ENCODE results near the gene HPS3.

Gene HPS3

GRCh38 chr3:149120051-149120972 is 9.1 kb upstream of the HPS3 start:
- no peak for DNase-seq (ENCODE audit: low read depth in 2 of 2)

GRCh38 chr3:149122721-149123578 is 6.5 kb upstream of the HPS3 start:
- DNase-seq (ENCODE audit: low read depth in 2 of 2) = no peak

DNA sequence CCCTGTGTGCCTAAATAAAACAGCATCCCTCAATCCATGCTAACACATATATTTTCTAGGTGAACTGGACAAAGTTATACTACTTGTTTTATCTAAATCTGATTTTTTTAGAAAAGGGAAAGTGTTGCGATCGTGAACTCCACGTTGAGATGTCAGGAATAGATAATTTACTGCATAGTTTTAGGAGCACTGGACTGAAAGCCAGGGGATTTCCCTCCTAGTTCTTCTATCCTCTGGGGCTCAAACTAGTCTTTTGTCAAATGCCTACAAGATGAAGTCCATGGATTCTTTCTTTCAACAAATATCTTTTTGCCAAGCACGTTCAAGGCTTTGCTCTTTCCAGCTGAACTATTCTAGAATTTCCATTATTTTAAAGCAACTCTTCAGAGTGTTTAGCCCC is 617 bp upstream of the HPS3 start:
- no peak for DNase-seq (ENCODE audit: low read depth in 2 of 2)

DNA sequence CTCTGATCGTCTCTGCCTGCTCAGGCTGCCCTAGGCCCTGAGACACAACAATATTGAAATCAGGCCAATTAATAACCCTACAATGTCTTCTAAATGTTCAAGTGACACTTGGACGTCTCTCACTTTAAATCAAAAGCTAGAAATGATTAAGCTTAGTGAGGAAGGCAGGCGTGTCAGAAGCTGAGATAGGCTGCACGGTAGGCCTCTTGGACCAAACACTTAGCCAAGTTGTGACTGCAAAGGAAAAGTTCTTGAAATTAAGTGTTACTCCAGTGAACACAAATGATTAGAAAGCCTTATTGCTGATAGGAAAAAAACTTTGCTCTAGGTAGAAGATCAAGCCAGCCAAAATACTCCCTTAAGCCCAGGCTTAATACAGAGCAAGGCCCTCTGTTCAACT is 2.2 kb downstream of the HPS3 start:
- no peak for DNase-seq (ENCODE audit: low read depth in 2 of 2)

GRCh38 chr3:149134575-149134974 is 5.1 kb downstream of the HPS3 start:
- DNase-seq (ENCODE audit: low read depth in 2 of 2) = no peak

- no peak for DNase-seq (ENCODE audit: low read depth in 2 of 2)
These were observed 13.2 kb downstream of the HPS3 start for GRCh38 chr3:149142682-149143081.

GRCh38 chr3:149145356-149145755 is 15.9 kb downstream of the HPS3 start:
- DNase-seq (ENCODE audit: low read depth in 2 of 2) = no peak

DNA sequence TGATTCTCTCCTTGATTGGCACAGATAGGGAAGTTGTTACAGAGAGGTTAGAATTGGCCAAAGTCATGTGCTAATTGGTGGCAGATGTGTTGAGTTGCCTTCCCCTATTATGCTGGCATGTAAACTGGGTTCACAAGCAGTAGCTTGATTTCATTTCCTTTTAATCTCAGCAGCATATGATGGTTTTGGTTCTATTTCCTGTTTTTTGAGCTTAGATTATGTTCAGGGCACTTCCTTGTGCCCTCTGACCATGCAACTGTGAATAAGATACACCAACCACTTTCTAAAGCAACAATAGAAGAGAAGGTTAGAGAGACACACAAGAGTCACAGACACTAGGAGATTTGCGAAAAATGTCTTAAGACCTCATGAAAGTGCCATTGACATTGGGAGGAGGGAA is 16.5 kb downstream of the HPS3 start:
- DNase-seq (ENCODE audit: low read depth in 2 of 2) = no peak

- DNase-seq (ENCODE audit: low read depth in 2 of 2) = no peak
These were observed 21.0 kb downstream of the HPS3 start for GRCh38 chr3:149150436-149150835.

- DNase-seq (ENCODE audit: low read depth in 2 of 2) = no peak
These were observed 22.4 kb downstream of the HPS3 start for GRCh38 chr3:149151843-149152242.

DNA sequence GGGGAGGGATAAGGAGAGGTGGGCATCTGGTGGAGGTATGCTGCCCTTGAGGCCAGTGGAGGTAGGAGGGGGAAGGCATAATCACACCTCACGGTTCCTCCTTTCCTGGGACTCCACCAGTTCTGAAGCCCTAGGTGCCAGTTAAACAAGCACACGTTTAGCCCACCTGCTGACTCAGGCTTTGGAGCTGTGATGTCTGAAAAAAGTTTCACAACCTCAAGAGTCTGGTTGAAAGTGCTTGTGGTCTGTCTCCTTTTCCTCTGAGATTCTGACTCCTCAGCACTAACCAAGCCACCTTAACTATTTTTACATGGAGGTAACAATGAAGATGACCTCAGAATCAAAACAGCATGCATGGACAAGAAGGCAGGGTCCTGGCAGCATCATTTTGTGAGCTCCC is 23.0 kb downstream of the HPS3 start:
- no peak for DNase-seq (ENCODE audit: low read depth in 2 of 2)

GRCh38 chr3:149153402-149153801 is 24.0 kb downstream of the HPS3 start:
- no peak for DNase-seq (ENCODE audit: low read depth in 2 of 2)

GRCh38 chr3:149160754-149161300 is 31.4 kb downstream of the HPS3 start:
- no peak for DNase-seq (ENCODE audit: low read depth in 2 of 2)

GRCh38 chr3:149162007-149162406 is 32.6 kb downstream of the HPS3 start:
- DNase-seq (ENCODE audit: low read depth in 2 of 2) = no peak

- no peak for DNase-seq (ENCODE audit: low read depth in 2 of 2)
These were observed 33.6 kb downstream of the HPS3 start for GRCh38 chr3:149163066-149163465.

GRCh38 chr3:149167898-149168297 is 38.5 kb downstream of the HPS3 start:
- no peak for DNase-seq (ENCODE audit: low read depth in 2 of 2)

DNA sequence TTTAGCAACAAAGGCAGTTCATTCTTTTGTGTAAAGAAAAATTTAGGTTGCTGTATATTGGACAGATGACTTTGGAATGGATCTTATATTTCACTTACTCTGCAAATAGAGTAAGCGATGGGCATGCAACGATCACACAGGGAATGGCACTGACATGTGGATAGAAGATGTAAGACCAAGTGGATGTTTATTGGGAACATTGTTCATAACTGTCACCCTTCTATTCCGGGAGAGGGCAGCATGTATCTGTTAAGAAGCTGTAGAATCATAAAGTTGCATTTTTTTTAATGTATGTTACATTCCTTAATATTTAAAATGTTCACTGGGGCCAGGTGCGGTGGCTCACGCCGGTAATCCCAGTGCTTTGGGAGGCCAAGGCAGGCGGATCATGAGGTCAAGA is 41.2 kb downstream of the HPS3 start:
- no peak for DNase-seq (ENCODE audit: low read depth in 2 of 2)

GRCh38 chr3:149174901-149175300 is 45.5 kb downstream of the HPS3 start:
- no peak for DNase-seq (ENCODE audit: low read depth in 2 of 2)

- no peak for DNase-seq (ENCODE audit: low read depth in 2 of 2)
These were observed 47.7 kb downstream of the HPS3 start for GRCh38 chr3:149177122-149177521.

DNA sequence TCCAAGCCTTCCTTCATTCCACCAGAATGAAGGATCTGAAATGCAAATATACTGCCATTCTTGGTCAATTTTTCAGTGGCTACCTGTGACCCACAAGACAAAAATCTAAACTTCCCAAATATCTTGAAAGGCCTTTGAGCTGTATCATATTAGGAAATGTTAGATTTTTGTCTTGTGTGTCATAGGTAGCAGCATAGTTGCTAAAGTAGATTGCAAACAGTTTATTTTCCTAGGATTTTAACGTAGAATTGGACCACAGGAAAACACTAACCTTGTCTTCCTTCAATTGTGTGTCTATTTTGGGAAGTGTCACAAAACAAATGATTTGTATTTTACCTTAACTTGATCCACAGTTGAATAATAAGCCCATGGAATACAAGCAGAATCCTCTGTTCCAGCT is 49.8 kb downstream of the HPS3 start:
- DNase-seq (ENCODE audit: low read depth in 2 of 2) = no peak

GRCh38 chr3:149180057-149180573 is 50.7 kb downstream of the HPS3 start:
- DNase-seq (ENCODE audit: low read depth in 2 of 2) = no peak

DNA sequence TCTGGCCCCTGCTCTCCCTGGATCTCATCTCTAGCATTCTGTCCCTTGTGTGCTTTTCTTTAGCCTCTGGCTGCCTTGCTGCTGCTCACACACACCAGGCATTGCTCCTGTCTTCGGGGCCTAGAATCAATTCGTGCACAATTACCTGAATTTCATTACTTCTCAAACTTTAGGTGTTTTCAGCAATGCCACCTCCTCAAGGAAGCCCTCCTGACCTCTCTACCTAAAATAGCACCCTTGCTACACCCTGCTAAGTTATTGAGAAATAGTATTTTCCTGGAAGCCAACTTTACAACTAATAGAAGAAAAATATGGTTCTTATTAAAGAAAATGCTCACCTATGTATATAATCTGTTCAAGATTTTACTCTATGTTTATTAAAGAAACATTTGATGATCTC is 51.7 kb downstream of the HPS3 start:
- no peak for DNase-seq (ENCODE audit: low read depth in 2 of 2)
